ENCODE measurements around the gene ANKRD7.

The ANKRD7 gene

DNA sequence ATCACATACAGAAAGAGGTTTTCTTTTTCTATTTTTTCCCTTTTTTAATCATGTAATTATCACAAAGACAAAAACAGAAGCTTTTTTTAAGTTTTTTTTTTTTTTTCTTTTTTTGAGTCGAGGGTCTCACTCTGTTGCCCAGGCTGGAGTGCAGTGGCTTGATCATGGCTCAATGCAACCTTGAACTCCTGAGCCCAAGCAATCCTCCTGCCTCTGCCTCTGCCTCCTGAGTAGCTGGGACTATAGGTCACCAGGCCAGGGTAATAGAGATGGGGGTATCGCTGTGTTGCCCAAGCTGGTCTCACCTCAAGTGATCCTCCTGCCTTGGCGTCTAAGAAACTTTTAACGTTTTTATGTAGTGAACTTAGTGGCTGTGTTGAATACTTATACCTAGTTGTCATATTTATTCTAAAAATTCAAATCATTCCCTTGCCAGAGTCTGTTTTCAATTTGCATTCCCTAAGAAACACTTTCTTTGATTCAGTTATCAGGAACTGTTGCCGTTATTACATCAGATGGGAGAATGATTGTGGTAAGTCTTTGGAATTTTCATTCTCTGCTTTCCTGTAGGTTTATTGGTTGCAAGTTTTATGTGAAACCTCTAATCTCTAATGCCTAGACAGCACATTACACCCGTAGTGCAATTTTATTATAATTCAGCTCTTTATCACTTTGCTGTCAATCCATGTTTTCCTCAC, 39.2 kb upstream of the ANKRD7 start:
- Histone ChIP-seq H3K4me1 (ENCODE audit: insufficient read depth, insufficient read length) (no peaks in the 10 kb centered on the region), H3K27me3 (ENCODE audit: insufficient read depth, insufficient read length) (no peaks in the 10 kb centered on the region), H3K4me3 (ENCODE audit: insufficient read length, low read depth) (peak overlapping the region; percentile 78), H3K9ac (ENCODE audit: insufficient read length, low read depth) (no peak overlapping the region), H3K9me3 (ENCODE audit: insufficient read depth, low read length) (no peaks in the 10 kb centered on the region), H3K36me3 (ENCODE audit: insufficient read depth, insufficient read length, low read length) (peaks cover 37% of the 10 kb centered on the region)
- no peak for DNase-seq (ENCODE audit: low read depth, low spot score)
- TF ChIP-seq SUZ12 (IDR thresholded peaks at IDR 0.05; ENCODE audit: extremely low read depth, insufficient read depth, insufficient read length) (no peak), YY1 (IDR thresholded peaks at IDR 0.05; ENCODE audit: insufficient read depth, insufficient read length) (no peak), ZNF274 (IDR thresholded peaks at IDR 0.05; ENCODE audit: low read depth, low read length) (no peak)

DNA sequence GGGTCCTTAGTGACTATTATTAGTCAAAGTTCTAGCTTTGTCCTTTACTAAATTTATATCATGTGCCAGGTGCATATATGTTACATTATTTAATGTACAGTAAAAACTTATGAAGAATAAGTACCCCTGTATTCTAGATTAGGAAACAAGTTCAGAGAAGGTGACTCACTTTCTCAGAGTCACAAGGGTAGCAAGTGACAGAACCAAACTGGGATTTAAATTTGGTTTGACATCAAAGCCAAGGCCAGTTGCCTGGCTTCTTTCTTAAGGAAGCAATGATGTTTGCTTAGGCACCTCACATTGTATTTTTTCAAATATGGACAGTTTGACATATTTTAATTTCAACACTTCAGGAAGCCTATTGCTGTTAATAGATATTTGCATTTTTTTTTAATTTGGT, 38.0 kb upstream of the ANKRD7 start:
- Histone ChIP-seq H3K4me1 (ENCODE audit: insufficient read depth, insufficient read length) (no peaks in the 10 kb centered on the region), H3K27me3 (ENCODE audit: insufficient read depth, insufficient read length) (no peaks in the 10 kb centered on the region), H3K36me3 (ENCODE audit: insufficient read depth, insufficient read length, low read length) (peaks cover 47% of the 10 kb centered on the region), H3K9ac (ENCODE audit: insufficient read length, low read depth) (no peak overlapping the region), H3K4me3 (ENCODE audit: insufficient read length, low read depth) (no peak overlapping the region), H3K9me3 (ENCODE audit: insufficient read depth, low read length) (no peaks in the 10 kb centered on the region)
- DNase-seq (ENCODE audit: low read depth, low spot score) = no peak
- no peak for TF ChIP-seq SUZ12 (IDR thresholded peaks at IDR 0.05; ENCODE audit: extremely low read depth, insufficient read depth, insufficient read length)
- TF ChIP-seq ZNF274 (IDR thresholded peaks at IDR 0.05; ENCODE audit: low read depth, low read length) = no peak
- TF ChIP-seq YY1 (IDR thresholded peaks at IDR 0.05; ENCODE audit: insufficient read depth, insufficient read length) = no peak

DNA sequence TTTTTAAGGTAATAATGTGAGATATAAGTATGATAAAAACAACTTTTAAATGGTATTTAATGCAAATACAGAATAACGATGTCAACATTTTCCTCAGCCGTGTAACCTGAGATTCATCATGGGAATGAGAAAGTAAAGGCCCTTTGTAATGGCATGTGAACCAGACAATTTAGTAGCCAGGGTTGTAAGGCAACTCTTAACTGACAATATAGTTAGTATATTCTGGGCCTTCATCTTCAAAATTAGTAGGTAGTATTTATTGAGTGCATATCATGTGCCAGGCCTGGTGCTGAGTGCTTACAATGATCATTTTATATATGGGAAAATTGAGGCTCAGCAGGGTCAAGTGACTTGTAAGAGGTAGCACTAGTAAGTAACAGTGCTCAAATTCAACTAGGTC, 29.9 kb upstream of the ANKRD7 start:
- DNase-seq (ENCODE audit: low read depth, low spot score) = no peak
- TF ChIP-seq SUZ12 (IDR thresholded peaks at IDR 0.05; ENCODE audit: extremely low read depth, insufficient read depth, insufficient read length) (no peak), YY1 (IDR thresholded peaks at IDR 0.05; ENCODE audit: insufficient read depth, insufficient read length) (no peak)
- no peaks in the 10 kb centered on the region for H3K27me3 ChIP-seq (ENCODE audit: insufficient read depth, insufficient read length)
- peaks cover 23% of the 10 kb centered on the region for H3K36me3 ChIP-seq (ENCODE audit: insufficient read depth, insufficient read length, low read length)
- no peak overlapping the region for H3K9ac ChIP-seq (ENCODE audit: insufficient read length, low read depth)
- H3K4me3 ChIP-seq (ENCODE audit: insufficient read length, low read depth) = no peak overlapping the region
- H3K9me3 ChIP-seq (ENCODE audit: insufficient read depth, low read length) = no peaks in the 10 kb centered on the region
- H3K4me1 ChIP-seq (ENCODE audit: insufficient read depth, insufficient read length) = no peaks in the 10 kb centered on the region

DNA sequence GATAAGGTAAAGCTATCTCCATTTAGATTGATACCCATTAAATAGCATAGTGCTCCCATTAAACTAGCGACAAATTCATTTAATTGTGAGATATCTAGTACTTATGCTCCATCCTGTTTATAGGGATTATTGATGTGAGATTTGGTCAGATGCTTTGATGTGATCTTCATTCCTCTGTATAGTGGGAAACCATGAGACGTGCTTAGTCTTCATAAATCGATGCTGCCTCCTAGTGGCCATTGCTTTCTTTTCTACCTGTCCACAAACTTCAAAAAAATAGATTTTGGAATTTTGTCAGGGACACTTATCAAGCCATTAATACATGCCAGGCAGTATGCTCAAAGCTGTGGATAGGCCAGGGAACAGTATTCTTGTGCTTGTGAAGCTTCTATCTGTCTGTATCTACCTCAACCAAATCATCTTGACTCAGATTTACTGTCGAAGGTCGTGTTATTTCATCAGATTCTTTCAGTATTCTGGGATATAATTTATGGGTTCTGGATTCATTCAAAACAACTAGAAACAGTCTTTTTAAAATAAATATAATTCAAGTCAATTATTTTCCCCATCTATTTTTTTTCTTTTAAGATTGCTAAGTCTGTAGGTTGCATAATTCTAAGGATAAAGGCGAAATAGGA, 28.5 kb upstream of the ANKRD7 start:
- peaks cover 15% of the 10 kb centered on the region for H3K36me3 ChIP-seq (ENCODE audit: insufficient read depth, insufficient read length, low read length)
- no peak for TF ChIP-seq YY1 (IDR thresholded peaks at IDR 0.05; ENCODE audit: insufficient read depth, insufficient read length)
- no peaks in the 10 kb centered on the region for H3K27me3 ChIP-seq (ENCODE audit: insufficient read depth, insufficient read length)
- peak; percentile 39 for DNase-seq (ENCODE audit: low read depth, low spot score)
- no peaks in the 10 kb centered on the region for H3K4me1 ChIP-seq (ENCODE audit: insufficient read depth, insufficient read length)
- H3K9me3 ChIP-seq (ENCODE audit: insufficient read depth, low read length) = no peaks in the 10 kb centered on the region
- no peak overlapping the region for H3K4me3 ChIP-seq (ENCODE audit: insufficient read length, low read depth)
- H3K9ac ChIP-seq (ENCODE audit: insufficient read length, low read depth) = no peak overlapping the region

DNA sequence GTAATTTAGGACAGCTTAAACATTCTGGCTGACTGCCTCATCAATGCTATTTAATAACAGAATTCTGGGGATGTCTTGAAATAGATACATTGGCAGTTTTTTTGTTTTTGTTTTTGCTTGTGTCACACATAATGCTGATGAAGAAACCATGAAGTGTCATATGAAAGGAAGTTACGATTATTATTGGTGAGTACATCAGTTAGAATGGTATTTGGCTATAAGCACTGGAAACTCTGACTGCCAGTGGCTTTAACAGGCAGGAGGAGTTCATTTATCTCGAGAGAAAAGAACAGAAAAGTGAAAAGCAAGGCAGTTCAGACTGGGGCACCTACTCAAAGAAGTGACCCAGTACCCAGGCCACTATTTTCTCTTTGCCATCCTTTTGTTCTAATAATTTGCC, 22.4 kb upstream of the ANKRD7 start:
- Histone ChIP-seq H3K4me3 (ENCODE audit: insufficient read length, low read depth) (no peak overlapping the region), H3K27me3 (ENCODE audit: insufficient read depth, insufficient read length) (no peaks in the 10 kb centered on the region), H3K9me3 (ENCODE audit: insufficient read depth, low read length) (no peaks in the 10 kb centered on the region), H3K36me3 (ENCODE audit: insufficient read depth, insufficient read length, low read length) (no peaks in the 10 kb centered on the region), H3K4me1 (ENCODE audit: insufficient read depth, insufficient read length) (no peaks in the 10 kb centered on the region), H3K9ac (ENCODE audit: insufficient read length, low read depth) (no peak overlapping the region)
- DNase-seq (ENCODE audit: low read depth, low spot score) = no peak
- no peak for TF ChIP-seq ZNF274 (IDR thresholded peaks at IDR 0.05; ENCODE audit: low read depth, low read length)
- TF ChIP-seq YY1 (IDR thresholded peaks at IDR 0.05; ENCODE audit: insufficient read depth, insufficient read length) = no peak
- TF ChIP-seq SUZ12 (IDR thresholded peaks at IDR 0.05; ENCODE audit: extremely low read depth, insufficient read depth, insufficient read length) = no peak

DNA sequence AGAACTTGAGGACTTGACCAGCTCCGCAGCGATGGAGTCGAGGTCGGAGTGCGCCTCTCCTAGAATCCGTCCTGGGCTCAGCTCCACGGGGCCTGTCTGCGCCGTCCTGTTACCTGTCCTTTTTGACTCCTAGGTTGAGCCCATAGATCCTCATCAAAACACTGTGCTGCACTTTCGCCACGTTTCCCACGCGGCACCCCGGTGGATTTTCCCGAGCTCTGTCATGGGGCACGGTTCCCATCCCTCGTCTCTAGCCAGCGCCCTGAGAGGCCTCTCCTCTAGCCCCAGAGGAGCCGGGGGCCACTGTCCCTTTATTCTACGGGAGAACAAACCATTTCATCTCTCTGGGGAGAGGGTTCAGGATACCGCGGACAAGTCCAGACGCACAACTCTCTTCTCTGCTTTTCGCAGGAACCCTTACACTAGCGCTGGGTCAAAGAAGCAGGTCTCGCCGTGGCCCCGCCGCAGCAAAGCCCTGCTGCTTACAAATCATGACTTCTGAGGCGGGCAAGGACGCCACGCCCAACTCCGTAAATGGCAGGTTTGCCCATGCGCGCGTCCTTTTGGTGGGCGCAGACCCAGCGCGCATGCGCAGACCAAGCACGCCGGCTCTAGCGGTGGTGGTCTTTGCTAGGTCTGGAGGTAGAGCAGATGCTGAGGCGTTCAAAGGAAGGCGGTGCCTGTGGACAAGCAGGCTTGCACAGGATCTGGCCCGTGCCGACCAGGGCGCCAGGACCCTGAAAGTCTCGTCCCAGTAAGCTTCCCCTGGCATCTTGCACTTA, 10.3 kb upstream of the ANKRD7 start:
- H3K9me3 ChIP-seq (ENCODE audit: insufficient read depth, low read length) = no peaks in the 10 kb centered on the region
- no peaks in the 10 kb centered on the region for H3K4me1 ChIP-seq (ENCODE audit: insufficient read depth, insufficient read length)
- no peak overlapping the region for H3K4me3 ChIP-seq (ENCODE audit: insufficient read length, low read depth)
- H3K27me3 ChIP-seq (ENCODE audit: insufficient read depth, insufficient read length) = no peaks in the 10 kb centered on the region
- no peaks in the 10 kb centered on the region for H3K36me3 ChIP-seq (ENCODE audit: insufficient read depth, insufficient read length, low read length)
- H3K9ac ChIP-seq (ENCODE audit: insufficient read length, low read depth) = no peak overlapping the region
- no peak for DNase-seq (ENCODE audit: low read depth, low spot score)
- TF ChIP-seq ZNF274 (IDR thresholded peaks at IDR 0.05; ENCODE audit: low read depth, low read length) = no peak
- no peak for TF ChIP-seq YY1 (IDR thresholded peaks at IDR 0.05; ENCODE audit: insufficient read depth, insufficient read length)
- TF ChIP-seq SUZ12 (IDR thresholded peaks at IDR 0.05; ENCODE audit: extremely low read depth, insufficient read depth, insufficient read length) = no peak

DNA sequence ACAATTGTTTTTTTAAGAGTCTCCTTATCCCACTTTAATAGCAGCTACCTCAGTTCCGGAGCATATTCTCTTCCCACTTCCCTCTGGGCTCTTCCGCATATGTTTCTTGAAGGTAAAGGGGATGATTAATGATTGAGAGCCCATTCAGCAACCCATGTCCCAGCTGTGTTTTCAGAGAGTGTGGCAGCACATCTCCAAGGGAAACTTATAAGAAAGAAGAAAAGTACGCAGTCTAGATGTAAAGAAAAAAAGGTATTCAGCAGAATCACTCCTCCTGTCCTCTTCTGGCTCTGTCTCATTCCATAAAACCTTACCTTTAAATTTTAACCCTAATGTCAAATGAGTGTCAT, 9.7 kb upstream of the ANKRD7 start:
- no peaks in the 10 kb centered on the region for H3K4me1 ChIP-seq (ENCODE audit: insufficient read depth, insufficient read length)
- no peak overlapping the region for H3K9ac ChIP-seq (ENCODE audit: insufficient read length, low read depth)
- no peaks in the 10 kb centered on the region for H3K36me3 ChIP-seq (ENCODE audit: insufficient read depth, insufficient read length, low read length)
- H3K4me3 ChIP-seq (ENCODE audit: insufficient read length, low read depth) = no peak overlapping the region
- no peak for DNase-seq (ENCODE audit: low read depth, low spot score)
- H3K27me3 ChIP-seq (ENCODE audit: insufficient read depth, insufficient read length) = no peaks in the 10 kb centered on the region
- H3K9me3 ChIP-seq (ENCODE audit: insufficient read depth, low read length) = no peaks in the 10 kb centered on the region
- TF ChIP-seq ZNF274 (IDR thresholded peaks at IDR 0.05; ENCODE audit: low read depth, low read length) (no peak), YY1 (IDR thresholded peaks at IDR 0.05; ENCODE audit: insufficient read depth, insufficient read length) (no peak), SUZ12 (IDR thresholded peaks at IDR 0.05; ENCODE audit: extremely low read depth, insufficient read depth, insufficient read length) (no peak)
